HS-27A (cell line): ENCODE data around the gene VSIG10.
"Not testable (repeated sequence)": the region's sequence is repeated elsewhere in the genome, so short reads cannot be mapped to it uniquely, and the experiment has no call there.

Source experiments
- DNase-seq: peaks from one replicate; pipeline ENCODE4 v3.0.0-alpha.2; 2012; ENCODE audit warnings: low read depth, missing footprints

Gene VSIG10

GRCh38 chr12:118033902-118034301, 69.9 kb downstream of the VSIG10 start:
- no peak for DNase-seq

DNA sequence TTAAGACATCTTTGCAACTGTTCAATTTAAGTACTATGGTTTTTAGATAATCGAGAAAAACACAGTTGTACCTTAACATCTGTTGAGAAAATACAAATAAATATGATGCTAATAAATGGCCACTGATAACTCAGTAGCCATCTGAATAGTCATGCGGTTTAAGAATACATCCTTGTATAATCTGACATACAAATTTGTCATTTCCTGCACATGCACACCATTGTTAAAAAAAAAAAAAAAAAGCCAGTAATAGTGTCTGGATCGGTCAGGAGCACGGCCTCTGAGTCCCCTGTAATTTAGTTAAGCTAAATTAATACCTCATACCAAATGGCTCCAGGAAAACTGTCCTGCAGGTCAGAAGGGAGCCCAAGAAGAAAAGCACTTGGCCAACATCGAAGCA, 70.5 kb downstream of the VSIG10 start:
- DNase-seq, result no peak

DNA sequence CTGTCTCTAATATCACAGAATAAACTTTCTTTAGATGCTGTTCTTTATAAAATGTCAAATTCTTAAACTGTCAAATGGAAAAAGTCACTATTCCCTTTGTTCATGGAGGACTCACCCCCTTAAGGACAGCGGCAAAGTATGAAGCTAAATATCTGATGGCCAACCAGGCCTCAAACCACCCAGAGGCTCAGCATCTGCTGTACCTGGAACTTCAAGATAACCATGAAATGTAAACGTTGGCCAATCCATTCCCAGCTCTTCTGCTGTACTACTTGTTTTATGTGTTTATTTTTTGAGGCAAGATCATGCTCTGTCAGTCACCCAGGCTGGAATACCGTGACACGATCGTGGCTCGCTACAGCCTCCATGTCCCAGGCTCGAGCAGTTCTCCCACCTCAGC, 71.6 kb downstream of the VSIG10 start:
- no peak for DNase-seq

DNA sequence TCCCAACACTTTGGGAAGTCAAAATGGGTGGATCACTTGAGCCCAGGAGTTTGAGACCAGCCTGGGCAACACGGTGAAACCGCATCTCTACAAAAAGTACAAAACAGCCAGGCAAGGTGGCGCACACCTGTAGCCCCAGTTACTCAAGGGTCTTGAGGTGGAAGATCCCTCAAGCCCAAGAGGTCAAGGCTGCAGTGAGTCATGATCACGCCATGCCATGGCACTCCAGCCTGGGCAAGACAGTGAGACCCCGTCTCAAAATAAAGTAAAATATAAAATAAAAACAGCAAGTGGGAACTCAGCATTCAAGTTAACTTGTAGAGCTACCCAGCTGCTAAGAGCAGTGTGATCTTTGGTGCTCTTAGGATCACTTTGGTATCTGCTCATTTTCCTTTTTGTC, 74.6 kb downstream of the VSIG10 start:
- DNase-seq, result no peak

DNA sequence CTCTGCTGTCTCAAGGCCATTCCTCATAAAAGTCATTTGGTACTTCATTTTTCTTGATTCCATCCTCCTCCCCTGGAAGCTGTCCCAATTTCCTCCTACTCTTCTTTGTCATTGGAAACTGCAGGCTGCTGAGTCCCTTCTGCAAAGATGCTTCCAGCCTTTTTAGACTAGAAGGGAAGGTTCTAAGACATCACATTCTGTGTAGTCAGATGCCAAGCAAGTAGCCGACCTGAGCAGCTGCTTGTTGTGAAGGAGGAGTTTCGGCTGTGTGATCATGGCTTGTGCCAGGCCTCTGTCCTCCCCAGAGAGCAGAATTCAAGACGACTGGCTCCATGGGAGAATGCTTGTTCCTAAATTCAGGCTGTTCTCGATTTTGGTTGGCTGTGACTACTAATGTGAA, 78.6 kb downstream of the VSIG10 start:
- DNase-seq, result no peak

GRCh38 chr12:118023301-118023860, 80.4 kb downstream of the VSIG10 start:
- no peak for DNase-seq

- DNase-seq, result no peak
Measured at GRCh38 chr12:118022728-118023109, 81.1 kb downstream of the VSIG10 start.

GRCh38 chr12:118022097-118022727, 81.6 kb downstream of the VSIG10 start:
- DNase-seq, result not testable (repeated sequence)

DNA sequence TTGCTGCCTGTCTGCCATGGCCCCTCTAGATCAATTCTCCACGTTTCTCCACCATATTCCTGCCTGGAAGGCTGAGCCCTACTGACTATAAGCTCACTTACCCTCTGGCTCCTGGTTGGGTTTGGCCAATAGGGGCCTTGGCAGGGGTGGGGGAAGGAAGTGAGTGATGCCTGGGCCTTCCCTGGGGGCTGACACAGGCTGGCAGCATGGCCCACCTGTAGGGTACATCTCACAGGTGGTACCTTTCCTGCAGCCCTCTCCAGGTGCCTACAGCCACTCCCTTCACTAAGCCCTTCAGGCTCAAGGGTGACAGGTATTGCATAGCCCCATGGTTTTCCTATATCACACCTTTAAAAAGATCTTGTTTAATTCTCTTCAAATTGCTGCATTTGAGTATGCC, 83.8 kb downstream of the VSIG10 start:
- no peak for DNase-seq

- no peak for DNase-seq
Measured at GRCh38 chr12:118017926-118018325, 85.9 kb downstream of the VSIG10 start.

- DNase-seq, result peak; percentile 74
Measured at GRCh38 chr12:118016424-118017264, 87.2 kb downstream of the VSIG10 start, which contains the start of gene RFC5. Gene RFC5 (plus strand): TSS chr12:118016703. CDS start chr12:118016828, 125 bp downstream.

DNA sequence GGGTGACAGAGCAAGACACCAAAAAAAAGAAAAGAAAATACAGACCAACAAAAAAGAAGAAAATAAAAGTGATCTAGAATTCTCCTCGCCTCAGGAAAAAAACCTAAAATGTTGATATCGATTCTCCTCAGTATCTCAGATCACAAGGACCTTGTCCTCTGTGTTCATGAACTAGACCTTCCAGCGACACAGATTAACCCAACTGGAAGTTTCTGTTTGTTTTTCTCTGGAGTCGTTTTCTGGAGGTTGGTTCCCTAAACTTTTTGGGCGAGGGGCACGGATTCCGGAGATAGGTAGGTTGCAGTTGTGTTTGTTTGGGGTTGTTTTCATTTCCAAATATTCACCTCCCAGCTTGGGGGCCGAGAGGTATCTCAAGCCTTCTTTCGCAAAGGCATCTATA, 87.9 kb downstream of the VSIG10 start:
- no peak for DNase-seq

DNA sequence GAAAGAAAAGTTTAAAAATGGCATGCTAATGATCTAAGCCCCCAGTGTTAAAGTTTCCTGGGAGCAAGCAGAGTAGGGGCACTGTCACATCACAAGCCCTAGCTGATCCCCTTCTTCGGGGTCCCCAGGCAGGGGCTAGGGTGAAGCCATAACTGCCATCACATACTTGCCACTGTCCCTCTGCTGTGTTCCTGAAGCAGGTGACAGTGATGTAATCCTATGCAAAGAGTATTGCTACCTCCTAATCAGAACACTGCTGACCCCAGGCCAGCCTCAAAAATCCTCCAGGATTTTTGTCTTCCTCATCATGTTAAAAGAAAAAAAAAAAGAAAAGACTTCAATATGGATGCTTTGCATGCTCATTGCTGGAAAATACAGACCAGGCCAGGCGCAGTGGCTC, 88.5 kb downstream of the VSIG10 start:
- DNase-seq, result no peak
